Muscle of leg (tissue), 9 donors: ENCODE measurements around the gene E2F8. TPM values are rescaled to one million over a fixed set of nuclear protein-coding genes. Genes with fewer than 3 reads are reported as not detected.

ENCODE experiments used
- polyA plus RNA-seq, 8 donors: library from polyadenylated mRNA; unstranded; fragments of 120-200 nt; gene quantifications; one replicate each; pipeline versions ENCODE4 v1.2.1 to v1.2.3, GENCODE V29; 2013; ENCODE audit warnings: inconsistent platforms in 1 of 8, low replicate concordance in 1 of 8; ENCODE audit not compliant: insufficient read length in 8 of 8, insufficient read depth in 1 of 8
- total RNA-seq: library from RNA; stranded (reverse); fragments of 120-200 nt; gene quantifications from one replicate; pipeline ENCODE4 v1.2.4, GENCODE V29; 2013

Gene E2F8
- total and polyA plus RNA-seq, 9 donors = 9.0 to 26.5 (median 18.9) TPM

Other genes starting within 250 kb of the E2F8 start
- gene MRGPRX2, start 180.2 kb downstream of the E2F8 start, total RNA-seq = not detected
- gene MRGPRX2, start 180.2 kb downstream of the E2F8 start, polyA plus RNA-seq = not detected
- 6.3 TPM for gene ZDHHC13, start 123.8 kb downstream of the E2F8 start, total RNA-seq
- 1 to 10 TPM; 5.9 to 8.1 (median 7.2) TPM for gene ZDHHC13, start 123.8 kb downstream of the E2F8 start, polyA plus RNA-seq
- 570 TPM for gene CSRP3, start 39.0 kb downstream of the E2F8 start, total RNA-seq
- gene CSRP3, start 39.0 kb downstream of the E2F8 start, polyA plus RNA-seq = 100 to 1,000 TPM; 412 to 714 (median 619) TPM